ENCODE data around the gene ISCA1.
"Not testable (repeated sequence)": the region's sequence is repeated elsewhere in the genome, so short reads cannot be mapped to it uniquely, and the experiment has no call there.

Gene ISCA1

GRCh38 chr9:86282077-86282978 is at the start of gene ISCA1:
Gene ISCA1, minus strand, starts transcription at chr9:86282538. Its CDS starts 80 bp downstream, at chr9:86282458.
- peak; percentile 97 for DNase-seq

- no peak for DNase-seq
Measured at GRCh38 chr9:86330186-86330585, 47.8 kb upstream of the ISCA1 start.

DNA sequence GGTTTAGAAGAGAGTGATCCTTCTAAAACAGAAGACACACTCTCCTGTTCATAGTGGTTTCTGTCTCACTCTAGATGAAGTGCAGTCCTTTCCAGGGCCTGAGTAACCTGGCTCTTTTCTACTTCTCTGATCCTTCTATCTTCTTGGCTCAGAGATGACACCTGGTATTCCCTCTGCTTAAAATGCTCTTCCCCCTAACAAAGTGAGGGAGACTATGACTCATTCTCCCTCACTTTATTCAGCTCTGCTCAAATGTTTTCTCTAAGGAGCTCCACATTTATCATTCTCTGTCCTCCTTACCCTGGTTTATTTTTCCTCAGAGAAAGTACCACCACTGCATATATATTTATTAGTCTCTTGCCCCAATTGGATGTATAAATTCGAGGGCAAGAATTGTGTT is 47.3 kb upstream of the ISCA1 start:
- DNase-seq: no peak

- DNase-seq: no peak
Measured at GRCh38 chr9:86328156-86328555, 45.8 kb upstream of the ISCA1 start.

DNA sequence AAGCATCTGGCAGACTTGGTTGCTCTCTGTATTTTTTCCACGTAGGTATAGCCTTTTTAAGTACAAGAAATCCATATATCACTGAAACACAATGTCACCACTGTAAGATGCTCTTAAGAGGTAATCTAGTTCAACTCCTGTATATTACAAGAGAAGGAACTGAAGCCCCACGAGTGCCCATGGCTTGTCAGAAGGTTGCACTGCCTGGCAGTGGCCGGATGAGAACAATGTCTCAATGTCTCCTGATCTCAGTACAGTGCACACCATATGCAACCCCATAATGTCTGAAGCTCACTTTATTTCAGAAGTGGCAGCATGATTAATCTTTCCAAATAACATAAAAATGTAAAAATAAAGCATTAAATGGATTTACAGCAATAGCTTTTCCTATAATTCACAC is 44.2 kb upstream of the ISCA1 start:
- DNase-seq: no peak

DNA sequence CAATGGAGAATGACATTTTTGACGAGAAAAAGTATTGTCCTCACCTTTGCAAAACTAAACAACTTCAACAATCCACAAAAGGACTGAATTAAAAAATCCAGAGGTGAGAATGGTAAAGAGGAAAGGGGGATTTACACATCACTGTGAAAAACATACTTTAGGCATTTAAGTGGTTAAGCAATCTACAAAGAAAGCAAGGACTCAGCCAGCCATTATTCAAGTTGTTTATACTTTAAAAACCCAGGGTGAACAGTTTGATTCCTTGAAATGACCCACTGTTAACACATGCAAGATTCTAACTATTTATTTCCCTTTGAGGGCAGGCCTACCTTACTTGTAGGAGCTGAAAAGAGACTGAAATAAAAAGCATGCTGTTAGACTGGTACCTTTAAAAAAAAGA is 42.6 kb upstream of the ISCA1 start:
- DNase-seq: no peak

GRCh38 chr9:86324308-86324707 is 42.0 kb upstream of the ISCA1 start:
- DNase-seq: no peak

- no peak for DNase-seq
Measured at GRCh38 chr9:86322973-86323644, 40.8 kb upstream of the ISCA1 start.

GRCh38 chr9:86321373-86321772 is 39.0 kb upstream of the ISCA1 start:
- DNase-seq: no peak

DNA sequence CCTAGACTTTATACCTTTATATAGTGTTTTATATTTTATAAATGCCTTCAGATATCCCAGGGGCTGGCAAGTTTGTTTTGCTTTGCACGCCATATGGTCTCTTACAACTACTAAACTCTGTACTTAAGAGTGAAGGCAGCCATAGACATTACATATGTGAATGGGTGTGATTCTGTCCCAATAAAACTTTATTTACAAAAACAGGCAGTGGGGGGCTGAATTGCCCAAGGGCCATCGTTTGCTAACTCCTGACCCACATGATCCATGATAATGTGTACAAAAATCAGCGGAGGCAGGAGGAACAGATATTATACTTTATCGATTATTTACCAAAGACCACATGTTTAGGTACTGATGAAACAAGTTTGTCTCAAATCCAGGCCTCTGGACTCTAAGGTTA is 35.8 kb upstream of the ISCA1 start:
- no peak for DNase-seq

DNA sequence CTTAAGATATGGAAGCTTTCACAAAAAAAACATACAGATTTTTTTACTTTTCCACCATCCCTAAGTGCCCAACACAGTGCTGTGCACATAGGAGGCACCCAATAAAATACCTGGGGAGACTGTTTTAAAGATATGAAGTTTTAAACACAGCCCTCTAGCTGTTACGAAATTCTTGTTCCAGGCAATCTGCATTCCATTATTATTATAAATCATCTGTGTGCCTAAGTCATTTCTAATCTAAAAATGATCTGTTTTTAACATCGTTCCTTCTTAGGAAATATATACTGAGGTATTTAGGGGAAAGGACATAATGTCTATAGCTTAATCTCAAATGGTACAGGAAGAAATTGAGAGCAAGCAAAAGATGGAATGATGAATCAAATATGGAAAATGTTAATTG is 32.7 kb upstream of the ISCA1 start:
- DNase-seq: no peak

DNA sequence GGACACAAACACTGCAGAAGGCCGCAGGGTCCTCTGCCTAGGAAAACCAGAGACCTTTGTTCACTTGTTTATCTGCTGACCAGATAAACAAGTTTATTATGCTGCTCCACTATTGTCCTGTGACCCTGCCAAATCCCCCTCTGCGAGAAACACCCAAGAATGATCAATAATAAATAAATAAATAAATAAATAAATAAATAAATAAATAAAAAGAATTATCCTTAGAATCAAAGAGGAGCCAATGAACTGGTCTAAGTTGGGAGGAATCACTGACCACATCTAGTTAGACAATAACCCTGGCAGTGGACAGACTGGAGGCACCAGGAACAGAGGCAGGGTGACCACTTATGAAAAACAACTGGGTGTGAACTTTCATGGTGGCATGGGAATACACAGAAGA is 30.6 kb upstream of the ISCA1 start:
- not testable (repeated sequence) for DNase-seq

GRCh38 chr9:86308687-86309086 is 26.3 kb upstream of the ISCA1 start:
- no peak for DNase-seq

DNA sequence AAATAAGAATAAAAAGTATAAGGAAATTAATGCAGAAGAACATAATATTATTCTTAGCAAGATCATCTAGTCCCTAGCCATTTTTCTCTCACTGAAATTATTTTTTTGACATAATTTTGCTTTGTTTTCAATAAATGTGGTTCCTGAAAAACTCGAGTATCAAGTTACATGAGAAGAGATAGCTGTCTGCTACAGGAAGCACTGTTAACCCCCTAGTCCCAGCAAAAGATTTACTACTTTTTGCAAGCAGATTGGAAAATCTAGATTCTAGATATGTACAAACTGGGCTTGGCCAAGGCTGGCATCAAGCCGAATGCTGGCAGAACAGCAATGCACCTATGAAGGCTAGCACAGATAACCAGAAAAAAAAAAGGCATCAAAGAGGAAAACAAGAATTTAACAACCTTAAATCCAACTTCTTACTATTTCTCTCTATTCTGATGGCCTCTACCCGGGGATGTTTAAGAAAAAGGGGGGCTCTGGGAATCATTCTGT is 21.9 kb upstream of the ISCA1 start:
- no peak for DNase-seq

DNA sequence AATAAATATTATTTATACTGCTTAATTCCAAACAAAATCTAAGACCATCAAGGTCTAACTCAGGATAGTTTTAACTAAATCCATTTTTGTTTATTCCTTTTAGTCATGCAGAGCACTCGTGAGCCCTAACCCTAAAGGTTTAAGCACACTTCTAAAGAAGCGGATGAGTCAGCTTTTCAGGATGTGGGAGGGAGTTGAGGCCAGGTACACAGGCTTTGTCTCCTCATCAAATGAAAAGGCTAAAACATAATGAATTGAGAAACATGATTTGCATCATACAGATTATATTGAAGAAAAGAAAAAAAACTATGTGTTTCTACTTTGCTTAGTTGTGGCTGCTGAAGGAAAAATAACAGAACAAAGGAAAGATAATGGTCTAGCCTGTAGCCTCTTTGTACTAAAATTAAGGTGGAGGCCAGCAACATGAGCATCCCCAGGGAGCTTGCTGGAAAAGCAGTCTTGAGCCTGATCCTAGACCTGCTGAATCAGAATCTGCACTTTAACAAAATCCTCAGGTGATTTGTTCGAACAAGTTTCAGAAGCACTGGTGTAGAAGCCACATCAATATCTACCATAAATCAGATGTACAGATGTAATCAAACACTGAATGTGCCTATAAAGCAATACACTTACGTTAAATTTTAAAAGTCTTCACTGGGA is 21.1 kb upstream of the ISCA1 start:
- peak; percentile 49 for DNase-seq

DNA sequence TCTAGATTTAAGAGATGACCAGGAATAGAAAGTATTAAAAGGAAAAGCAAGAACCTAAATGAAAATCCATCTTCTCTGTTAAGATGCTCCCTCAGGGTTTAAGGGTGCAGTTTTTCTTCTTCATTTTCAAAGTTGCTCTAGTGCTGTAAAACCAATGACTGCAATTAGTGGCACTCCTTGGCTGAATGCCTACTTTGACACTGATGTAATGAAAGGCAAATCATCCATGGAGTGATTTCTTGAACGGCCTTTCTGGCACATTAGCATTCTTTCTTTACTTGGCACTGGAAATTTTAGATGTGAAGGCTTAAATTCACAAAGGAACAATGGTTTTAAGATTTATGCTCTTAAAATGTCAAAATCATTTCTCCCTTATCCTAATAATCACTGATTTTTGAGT is 19.3 kb upstream of the ISCA1 start:
- DNase-seq: no peak

GRCh38 chr9:86300701-86301100 is 18.4 kb upstream of the ISCA1 start:
- no peak for DNase-seq

GRCh38 chr9:86298873-86299272 is 16.5 kb upstream of the ISCA1 start:
- DNase-seq: no peak

- not testable (repeated sequence) for DNase-seq
Measured at GRCh38 chr9:86290341-86290740, 8.0 kb upstream of the ISCA1 start.

- no peak for DNase-seq
Measured at GRCh38 chr9:86288499-86289198, 6.3 kb upstream of the ISCA1 start.

GRCh38 chr9:86287013-86287412 is 4.7 kb upstream of the ISCA1 start:
- DNase-seq: no peak

DNA sequence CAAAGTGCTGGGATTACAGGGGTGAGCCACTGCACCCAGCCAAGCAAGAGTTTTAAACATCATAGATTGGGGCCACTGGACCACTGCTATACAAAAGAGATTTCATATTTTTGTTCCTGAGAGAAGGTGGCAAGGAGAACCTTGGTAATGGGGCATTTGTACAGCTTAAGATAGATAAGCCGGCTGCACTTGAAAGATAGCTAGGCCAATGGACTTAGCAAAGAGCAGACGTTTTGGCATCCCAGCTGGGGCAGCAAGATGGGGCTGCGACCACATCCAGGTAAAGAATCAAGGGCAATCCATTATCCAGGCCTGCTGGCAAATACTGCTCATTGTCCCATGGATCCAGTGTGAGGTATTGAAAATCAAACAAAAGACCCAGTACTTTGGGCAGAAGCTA is 3.9 kb upstream of the ISCA1 start:
- no peak for DNase-seq

DNA sequence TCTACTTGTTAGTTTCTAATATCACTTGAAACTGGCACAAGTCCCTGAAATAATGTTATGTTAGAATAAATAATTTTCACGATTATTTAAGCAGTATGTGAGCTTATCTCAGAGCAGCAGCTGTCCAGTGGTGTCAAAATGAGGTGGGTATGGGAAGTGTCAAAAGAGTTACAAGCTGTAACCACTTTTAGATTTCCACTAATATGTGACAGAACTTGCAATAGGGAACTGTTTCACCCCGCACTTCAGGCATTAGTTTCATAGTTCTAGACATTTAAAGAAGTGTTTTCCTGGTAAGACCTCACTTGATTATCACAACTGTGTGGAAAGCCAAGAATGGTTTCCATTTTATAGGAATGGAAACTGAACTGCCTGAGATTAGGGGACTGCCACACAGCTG is 2.9 kb upstream of the ISCA1 start:
- no peak for DNase-seq
